ENCODE measurements around the gene FAM167B.
"Not testable (repeated sequence)": the region's sequence is repeated elsewhere in the genome, so short reads cannot be mapped to it uniquely, and the experiment has no call there.

The FAM167B gene

DNA sequence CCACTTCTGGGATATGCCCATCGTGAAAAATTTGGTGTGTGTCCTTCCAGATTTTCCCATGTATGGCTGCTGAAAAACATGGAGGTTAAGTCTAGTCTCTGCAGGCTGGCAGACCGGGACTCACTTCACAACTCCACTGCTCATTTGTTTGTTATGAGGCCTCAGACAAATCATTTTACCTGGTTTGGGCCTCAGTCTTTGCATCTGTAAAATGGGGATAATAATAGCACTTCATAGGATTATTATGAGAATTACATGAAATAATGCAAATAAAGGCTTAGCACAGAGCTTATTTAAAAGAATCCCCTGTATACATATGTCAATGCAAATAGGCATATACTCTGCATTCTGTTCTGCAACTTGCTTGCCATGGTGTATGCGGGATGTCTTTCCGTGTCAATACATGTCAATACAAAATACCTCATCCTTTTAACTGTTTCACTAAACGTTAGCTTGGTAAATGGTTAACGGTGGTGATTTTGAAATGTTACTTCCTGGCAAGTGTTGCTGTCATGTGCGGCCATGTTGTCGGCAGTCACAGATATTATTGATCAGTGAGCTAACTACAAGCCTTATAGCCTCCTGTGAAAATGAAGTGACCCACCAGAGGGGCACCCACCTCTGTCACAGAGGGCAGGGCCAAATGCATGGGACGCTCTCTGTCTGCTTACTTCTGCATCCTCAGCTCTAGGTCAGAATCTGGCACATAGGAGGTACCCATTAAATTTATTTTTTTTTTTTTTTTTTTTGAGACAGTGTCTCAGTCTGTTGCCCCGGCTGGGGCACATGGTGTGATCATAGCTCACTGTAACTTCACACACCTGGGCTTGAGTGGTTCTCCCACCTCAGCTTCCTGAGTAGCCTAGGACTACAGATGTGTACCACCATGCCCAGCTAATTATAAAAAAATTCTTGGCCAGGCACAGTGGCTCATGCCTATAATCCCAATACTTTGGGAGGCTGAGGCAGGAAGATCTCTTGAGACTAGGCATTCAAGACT lies 8.3 kb downstream of the FAM167B start:
- DNase-seq, result no peak
- intact Hi-C loops (cut with DNase I), result no loop called here

DNA sequence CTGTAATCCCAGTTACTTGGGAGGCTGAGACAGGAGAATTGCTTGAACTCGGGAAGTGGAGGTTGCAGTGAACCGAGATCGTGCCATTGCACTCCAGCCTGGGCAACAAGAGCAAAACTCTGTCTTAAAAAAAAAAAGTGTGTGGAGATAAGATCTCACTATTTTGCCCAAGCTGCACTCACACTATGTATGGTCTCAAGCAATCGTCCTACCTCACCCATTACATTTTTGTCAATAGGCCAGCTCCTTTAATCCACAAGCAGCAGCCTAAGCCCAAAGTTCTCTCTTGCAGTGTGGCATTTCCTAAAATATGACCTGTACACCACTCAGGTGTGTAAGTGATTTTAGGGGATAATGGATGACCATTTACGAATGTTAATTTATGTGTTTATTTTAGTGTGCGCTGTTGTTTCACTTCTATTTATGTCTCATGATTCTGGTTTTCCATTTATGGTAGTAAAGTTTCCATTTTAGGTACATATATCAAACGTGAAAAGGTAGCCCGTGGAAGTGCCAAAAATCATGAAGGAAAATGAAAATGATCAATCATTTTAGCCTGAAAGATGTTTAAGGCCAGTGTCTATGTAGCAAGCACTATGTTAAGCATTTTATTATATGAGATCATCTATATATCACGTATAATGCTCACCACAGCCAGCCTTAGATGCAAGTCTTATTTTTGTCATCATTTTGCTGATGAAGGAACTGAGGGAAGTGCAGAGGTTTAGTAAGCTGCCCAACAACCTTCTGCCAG lies 9.6 kb downstream of the FAM167B start:
- no peak for DNase-seq
- intact Hi-C loops (cut with DNase I), result no loop called here

DNA sequence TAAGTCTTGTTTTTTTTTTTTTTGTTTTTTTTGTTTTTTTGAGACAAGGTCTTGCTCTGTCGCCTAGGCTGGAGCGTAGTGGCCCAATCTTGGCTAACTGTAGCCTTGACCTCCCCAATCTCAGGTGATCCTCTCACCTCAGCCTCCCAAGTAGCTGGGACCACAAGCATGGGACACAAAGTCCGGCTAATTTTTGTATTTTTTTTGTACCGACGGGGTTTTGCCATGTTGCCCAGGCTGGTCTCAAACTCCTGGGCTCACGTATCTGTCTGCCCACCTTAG lies 10.1 kb downstream of the FAM167B start:
- intact Hi-C loops (cut with DNase I), result no loop called here
- no peak for DNase-seq

DNA sequence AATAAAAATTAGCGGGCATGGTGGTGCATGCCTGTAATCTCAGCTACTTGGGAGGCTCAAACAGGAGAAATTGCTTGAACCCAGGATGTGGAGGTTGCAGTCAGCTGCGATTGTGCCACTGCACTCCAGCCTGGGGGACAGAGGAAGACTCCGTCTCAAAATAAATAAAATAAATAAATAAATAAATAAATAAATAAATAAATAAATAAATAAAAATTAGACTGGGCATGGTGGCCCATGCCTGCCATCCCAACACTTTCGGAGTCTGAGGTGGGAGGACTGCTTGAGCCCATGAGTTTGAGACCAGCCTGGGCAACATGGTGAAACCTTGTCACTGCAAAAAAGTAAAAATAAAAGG lies 16.2 kb downstream of the FAM167B start:
- DNase-seq; intact Hi-C loops (cut with DNase I): not testable (repeated sequence)

DNA sequence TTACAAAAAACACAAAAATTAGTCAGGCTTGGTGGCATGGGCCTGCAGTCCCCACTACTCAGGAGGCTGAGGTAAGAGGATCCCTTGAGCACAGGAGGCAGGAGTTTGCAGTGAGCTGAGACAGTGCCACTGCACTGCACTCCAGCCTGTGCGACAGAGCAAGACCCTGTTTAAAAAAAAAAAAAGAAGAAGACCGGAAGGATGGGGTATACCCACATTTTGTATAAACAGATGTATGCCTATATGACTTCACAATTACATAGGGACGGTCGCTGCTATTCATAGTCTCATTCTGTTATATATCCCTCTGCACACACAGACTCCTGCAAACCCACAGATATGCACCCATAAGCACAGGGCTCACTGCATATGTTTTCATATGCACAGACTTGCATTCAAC lies 16.7 kb downstream of the FAM167B start:
- DNase-seq, result no peak
- intact Hi-C loops (cut with DNase I), result no loop called here

DNA sequence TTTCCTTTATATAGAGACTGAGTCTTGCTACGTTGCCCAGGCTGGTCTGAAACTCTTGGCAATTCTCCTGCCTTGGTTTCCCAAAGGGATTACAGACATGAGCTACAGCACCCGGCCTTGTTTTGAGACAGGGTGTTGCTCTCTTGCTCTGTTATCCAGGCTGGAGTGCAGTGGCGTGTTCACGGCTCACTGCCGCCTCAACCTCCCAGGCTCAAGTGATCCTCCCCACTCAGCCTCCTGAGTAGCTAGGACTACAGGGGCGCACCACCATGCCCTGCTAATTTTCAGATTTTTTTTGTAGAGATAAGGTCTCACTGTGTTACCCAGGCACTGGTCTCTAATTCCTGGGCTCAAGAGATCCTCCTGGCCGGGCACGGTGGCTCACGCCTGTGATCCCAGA lies 18.8 kb downstream of the FAM167B start:
- intact Hi-C loops (cut with DNase I), result no loop called here
- DNase-seq, result no peak

DNA sequence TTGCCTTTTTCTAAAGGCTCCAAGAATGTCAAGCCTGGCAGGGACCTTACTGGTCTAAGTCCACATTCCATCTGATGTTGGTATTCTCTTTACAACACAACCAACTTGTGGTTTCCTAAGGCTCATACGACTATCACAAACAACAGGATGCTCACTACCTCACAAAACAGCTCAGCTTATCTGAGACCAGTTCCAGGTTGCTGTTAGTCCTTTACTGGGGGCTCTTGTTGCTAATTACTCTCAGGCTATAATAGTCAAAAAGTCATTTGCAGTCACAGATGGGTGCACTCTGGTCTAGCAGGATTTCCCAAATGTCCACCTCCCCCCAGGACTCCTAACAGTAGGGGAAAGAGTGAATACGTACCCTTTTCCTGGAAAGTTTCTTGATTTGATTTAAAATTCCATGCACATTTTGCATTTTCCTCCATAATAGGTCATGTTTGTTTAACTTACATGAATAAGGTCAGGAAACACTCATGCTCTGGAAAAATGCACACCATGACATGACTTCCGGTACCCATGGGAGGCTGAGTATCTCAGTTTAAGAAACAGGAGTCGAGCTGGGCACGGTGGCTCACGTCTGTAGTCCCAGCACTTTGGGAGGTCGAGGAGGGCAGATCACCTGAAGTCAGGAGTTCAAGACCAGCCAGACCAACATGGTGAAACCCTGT lies 20.0 kb downstream of the FAM167B start:
- DNase-seq, result no peak
- intact Hi-C loops (cut with DNase I), result no loop called here

DNA sequence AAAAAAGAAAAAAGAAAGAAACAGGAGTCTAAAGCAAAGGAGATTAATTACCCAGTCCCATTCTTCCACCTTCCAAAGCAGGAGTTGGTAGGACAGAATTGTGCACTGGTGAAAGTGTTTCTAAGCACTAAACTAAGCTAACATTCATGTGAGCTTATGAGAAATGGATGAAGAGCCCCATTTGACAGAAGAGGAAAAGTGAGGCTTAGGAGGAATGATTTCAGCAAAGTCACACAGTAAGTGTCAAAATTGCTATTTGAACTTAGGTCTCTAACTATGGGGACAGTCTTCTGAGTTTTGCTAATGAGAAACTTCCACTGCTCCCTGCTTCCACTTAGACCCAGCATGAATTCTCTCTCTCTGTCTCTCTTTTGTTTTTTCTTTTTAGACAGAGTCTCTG lies 22.7 kb downstream of the FAM167B start:
- DNase-seq, result no peak
- intact Hi-C loops (cut with DNase I), result no loop called here

DNA sequence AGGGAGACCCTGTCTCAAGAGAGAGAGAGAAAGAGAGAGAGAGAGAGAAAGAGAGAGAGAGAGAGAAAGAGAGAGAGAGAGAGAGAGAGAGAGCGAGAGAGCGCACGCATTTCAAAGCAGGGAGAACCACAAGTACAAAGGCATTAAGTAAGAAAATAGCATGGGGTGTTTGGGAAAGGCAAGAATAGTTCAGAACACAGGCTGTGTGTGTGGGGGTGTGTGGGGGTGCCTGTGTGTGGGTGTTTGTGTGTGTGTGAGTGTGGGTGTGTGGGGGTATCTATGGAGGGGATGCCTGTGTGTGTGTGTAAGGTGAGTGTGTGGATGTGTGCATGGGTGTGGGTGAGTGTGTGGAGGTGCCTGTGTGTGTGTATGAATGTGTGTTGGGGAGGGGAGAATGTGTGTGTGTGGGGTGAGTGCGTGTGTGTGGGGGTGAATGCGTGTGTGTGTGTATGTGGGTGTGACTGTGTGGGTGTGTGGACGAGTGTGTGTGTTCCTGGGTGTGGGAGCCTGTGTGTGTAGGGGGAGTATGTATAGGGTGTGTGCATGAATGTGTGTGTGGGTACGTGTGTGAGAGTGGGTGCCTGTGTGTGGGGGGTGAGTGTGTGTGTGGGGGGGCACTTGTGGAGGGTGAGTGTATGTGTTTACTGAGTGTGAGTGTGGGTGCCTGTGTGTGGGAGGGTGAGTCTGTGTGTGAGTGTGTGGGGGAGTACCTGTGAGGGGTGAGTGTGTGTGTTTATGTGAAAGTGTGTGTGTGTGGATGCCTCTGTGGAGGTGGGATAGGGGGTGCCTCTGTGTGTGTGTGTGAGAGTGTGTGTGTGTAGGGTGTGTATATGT lies 25.8 kb downstream of the FAM167B start:
- DNase-seq, result no peak
- intact Hi-C loops (cut with DNase I), result no loop called here

DNA sequence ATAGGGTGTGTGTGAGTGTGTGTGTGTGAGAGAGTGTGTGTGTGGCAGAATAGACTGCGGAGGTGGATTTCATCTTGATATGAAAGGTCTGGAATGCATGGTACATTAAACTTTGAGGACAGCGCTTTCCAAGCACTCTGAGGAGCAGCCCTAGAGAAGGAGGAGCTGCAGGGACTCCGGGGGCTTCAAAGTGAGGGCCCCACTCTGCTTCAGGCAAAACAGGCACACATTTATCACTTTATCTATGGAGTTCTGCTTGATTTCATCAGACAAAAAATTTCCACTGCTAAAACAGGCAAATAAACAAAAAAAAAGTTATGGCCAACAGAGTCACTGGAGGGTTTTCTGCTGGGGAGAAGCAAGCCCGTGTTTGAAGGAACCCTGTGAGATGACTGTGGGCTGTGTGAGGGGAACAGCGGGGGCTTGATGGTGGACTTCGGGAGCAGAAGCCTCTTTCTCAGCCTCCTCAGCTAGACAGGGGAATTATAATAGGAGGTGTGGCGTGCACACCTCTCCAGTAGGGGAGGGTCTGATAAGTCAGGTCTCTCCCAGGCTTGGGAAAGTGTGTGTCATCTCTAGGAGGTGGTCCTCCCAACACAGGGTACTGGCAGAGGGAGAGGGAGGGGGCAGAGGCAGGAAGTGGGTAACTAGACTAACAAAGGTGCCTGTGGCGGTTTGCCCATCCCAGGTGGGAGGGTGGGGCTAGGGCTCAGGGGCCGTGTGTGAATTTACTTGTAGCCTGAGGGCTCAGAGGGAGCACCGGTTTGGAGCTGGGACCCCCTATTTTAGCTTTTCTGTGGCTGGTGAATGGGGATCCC lies 26.6 kb downstream of the FAM167B start:
- no peak for DNase-seq
- intact Hi-C loops (cut with DNase I), result no loop called here

DNA sequence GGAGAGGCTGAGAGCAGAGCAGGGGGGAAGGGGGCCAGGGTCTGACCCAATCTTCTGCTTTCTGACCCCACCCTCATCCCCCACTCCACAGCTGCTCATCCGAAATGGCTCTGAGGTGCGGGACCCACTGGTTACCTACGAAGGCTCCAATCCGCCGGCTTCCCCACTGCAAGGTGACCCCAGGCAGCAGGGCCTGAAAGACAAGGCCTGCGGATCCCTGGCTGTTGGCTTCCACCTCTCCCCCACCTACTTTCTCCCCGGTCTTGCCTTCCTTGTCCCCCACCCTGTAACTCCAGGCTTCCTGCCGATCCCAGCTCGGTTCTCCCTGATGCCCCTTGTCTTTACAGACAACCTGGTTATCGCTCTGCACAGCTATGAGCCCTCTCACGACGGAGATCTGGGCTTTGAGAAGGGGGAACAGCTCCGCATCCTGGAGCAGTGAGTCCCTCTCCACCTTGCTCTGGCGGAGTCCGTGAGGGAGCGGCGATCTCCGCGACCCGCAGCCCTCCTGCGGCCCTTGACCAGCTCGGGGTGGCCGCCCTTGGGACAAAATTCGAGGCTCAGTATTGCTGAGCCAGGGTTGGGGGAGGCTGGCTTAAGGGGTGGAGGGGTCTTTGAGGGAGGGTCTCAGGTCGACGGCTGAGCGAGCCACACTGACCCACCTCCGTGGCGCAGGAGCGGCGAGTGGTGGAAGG lies 27.8 kb downstream of the FAM167B start:
- no peak for DNase-seq
- intact Hi-C loops (cut with DNase I), result no loop called here

DNA sequence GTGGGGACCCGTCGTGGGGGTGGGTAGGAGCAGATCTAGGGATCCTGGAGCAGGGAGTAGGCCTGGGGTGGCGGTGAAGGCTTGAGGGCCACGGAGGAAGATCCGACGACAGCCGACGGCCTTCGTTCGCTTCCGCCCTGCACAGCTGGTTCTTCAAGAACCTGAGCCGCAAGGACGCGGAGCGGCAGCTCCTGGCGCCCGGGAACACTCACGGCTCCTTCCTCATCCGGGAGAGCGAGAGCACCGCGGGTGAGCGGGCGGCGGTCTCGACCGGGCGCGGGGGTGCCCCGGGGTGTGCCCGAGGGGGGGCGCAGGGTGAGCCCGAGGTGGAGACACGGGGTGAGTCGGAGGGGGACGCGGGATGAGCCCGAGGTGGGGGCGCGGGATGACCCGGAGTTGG lies 28.4 kb downstream of the FAM167B start:
- no peak for DNase-seq
- intact Hi-C loops (cut with DNase I), result no loop called here

DNA sequence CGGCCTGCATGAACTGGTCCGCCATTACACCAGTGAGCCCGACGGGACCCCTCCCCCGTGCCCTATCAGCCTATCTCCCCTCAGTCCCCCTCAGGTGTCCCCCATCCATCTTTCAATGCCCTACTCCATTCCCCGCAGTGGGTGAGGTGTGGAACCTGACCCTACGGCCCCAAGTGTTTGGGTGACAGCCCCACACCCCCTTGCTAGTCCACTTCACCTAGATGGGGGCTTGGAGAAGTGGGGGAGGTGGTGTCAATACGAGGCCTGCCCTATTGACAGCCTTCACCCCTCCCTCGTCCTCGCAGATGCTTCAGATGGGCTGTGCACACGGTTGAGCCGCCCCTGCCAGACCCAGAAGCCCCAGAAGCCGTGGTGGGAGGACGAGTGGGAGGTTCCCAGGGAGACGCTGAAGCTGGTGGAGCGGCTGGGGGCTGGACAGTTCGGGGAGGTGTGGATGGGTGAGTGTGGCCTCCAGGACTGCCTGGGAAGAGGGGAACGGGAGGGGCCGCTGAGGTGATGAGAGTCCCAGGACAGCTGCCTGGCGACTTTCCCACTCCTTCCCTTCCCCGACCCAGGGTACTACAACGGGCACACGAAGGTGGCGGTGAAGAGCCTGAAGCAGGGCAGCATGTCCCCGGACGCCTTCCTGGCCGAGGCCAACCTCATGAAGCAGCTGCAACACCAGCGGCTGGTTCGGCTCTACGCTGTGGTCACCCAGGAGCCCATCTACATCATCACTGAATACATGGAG lies 29.2 kb downstream of the FAM167B start:
- peak in 1 of 10 donors; percentile 60 for DNase-seq
- intact Hi-C loops (cut with DNase I), result no loop called here

DNA sequence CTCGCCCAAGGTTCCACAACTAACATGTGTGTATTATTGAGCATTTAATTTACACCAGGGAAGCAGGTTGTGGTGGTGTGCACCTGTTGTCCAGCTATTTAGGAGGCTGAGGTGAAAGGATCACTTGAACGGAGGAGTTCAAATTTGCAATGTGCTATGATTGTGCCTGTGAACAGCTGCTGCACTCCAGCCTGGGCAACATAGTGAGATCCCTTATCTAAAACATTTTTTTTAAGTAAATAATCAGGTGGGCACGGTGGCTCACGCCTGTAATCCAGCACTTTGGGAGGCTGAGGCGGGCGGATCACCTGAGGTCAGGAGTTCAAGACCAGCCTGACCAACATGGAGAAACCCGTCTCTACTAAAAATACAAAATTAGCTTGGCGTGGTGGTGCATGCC lies 37.8 kb downstream of the FAM167B start:
- intact Hi-C loops (cut with DNase I), result loop anchor here (10.0 kb wide), 1 partner anchor 740 kb away; no protein-coding TSS in a partner anchor
- DNase-seq, result not testable (repeated sequence)

DNA sequence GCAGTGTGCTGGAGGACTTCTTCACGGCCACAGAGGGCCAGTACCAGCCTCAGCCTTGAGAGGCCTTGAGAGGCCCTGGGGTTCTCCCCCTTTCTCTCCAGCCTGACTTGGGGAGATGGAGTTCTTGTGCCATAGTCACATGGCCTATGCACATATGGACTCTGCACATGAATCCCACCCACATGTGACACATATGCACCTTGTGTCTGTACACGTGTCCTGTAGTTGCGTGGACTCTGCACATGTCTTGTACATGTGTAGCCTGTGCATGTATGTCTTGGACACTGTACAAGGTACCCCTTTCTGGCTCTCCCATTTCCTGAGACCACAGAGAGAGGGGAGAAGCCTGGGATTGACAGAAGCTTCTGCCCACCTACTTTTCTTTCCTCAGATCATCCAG lies 38.6 kb downstream of the FAM167B start:
- DNase-seq, result no peak
- intact Hi-C loops (cut with DNase I), result loop anchor here (10.0 kb wide), 1 partner anchor 741 kb away; no protein-coding TSS in a partner anchor

DNA sequence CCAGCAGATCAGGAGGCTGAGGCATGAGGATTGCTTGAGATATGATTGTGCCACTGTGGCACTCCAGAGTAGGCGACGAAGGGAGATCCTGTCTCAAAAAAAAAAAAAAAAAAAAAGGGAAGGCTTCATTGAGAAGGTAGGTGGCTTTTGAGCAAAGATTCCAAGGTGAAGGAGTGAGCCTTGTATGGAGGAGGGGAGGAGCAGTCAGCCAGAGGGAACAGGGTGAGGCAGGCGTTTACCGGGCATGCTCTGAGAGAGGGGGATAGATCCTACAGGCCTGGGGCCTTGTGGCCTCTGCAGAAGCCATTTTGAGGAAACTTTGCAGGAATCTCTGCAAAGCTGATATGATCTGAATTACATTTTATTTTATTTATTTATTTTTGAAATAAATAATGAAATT lies 39.7 kb downstream of the FAM167B start:
- intact Hi-C loops (cut with DNase I), result loop anchor here (10.0 kb wide), 1 partner anchor 742 kb away; no protein-coding TSS in a partner anchor
- peak in 1 of 10 donors; percentile 29 for DNase-seq

DNA sequence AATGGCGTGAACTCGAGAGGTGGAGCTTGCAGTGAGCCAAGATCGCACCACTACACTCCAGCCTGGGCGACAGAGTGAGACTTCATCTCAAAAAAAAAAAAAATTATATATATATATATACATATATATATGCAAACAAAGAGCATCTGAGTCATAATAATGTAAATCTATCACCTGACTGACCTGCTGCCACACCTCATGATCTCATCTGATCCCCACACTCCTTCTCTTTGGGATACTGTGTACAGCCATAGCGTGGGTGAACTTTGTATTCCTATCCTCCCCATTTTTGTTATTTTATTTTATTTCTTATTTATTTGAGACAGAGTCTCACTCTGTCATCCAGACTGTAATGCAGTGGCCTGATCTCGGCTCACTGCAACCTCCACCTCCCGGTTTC lies 42.2 kb downstream of the FAM167B start:
- intact Hi-C loops (cut with DNase I), result loop anchor here (10.0 kb wide), 1 partner anchor 744 kb away; no protein-coding TSS in a partner anchor
- no peak for DNase-seq

DNA sequence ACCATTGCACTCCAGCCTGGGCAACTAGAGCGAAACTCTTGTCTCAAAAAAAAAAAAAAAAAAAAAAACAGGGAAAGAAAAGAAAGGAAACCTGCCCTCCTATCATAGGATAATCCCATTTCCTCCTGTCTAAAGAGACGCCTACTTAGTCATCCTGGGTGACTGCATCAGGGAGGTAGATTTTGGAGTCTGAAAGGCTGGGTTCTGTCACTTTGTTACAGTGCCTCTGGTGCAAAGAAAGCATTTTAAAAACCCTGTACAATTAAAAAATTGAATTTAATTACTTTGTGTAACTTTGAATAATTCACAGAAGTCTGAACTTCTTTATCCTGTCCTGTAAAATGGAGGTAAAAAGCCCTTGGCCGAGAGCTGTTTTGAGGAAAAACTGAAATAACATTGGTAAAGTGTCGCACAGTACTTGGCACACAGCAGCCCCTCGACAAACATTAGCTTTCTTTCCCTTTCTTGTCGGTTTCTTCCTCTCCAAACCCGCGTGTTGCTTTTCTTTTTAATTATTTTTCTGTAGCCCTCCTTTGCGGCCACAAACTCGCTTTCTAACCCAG lies 44.2 kb downstream of the FAM167B start:
- DNase-seq, result no peak
- intact Hi-C loops (cut with DNase I), result loop anchor here (5.0 kb wide), 1 partner anchor 69 kb away; the partner anchor contains the start of genes EIF3I and TMEM234

Measured in posterior cingulate gyrus (tissue), 11 donors.